SK-N-SH (cell line): ENCODE results near the gene ARMC3. TPM values are rescaled to one million over a fixed set of nuclear protein-coding genes. Genes with fewer than 3 reads are reported as not detected.
"Not testable (repeated sequence)": the region's sequence is repeated elsewhere in the genome, so short reads cannot be mapped to it uniquely, and the experiment has no call there.

Source experiments
- CTCF ChIA-PET: fragments of 300-600, 350-600 bp; formaldehyde crosslinking; extraction: SDS; loops from one replicate; lab custom pipeline; 2021; lab: Yijun Ruan, JAX
- POLR2A ChIA-PET: fragments of 350-600 bp; sonication (Branson Sonifier 250); formaldehyde crosslinking; extraction: SDS; loops from one replicate; lab custom pipeline; 2020; ENCODE audit warnings: antibody characterized with exemption, inconsistent platforms; lab: Yijun Ruan, JAX
- DNase-seq: peaks from one replicate; pipeline ENCODE4 v3.0.0; 2012
- H2AFZ ChIP-seq: fragments of 200-600 bp; sonication (generic); 2 replicates; pipeline ENCODE4 v1.8.1; 2016; ENCODE audit warnings: antibody characterized with exemption, mild to moderate bottlenecking, low read depth
- H3F3A ChIP-seq: fragments of 200-600 bp; sonication (generic); replicated peaks from 2 replicates; pipeline ENCODE3; 2016; ENCODE audit warnings: antibody characterized with exemption, mild to moderate bottlenecking; ENCODE audit not compliant: insufficient read depth
- H3K27ac ChIP-seq, 2 experiments: fragments of 200-500 bp in 1 of 2; fragments of 200-600 bp in 1 of 2; sonication (Bioruptor generic) in 1 of 2; sonication (generic), shearing (Covaris generic) in 1 of 2; 2 replicates each; pipeline versions ENCODE4 v1.5.1 to v1.6.1; 2014 to 2016; ENCODE audit warnings: low read depth in 2 of 2, inconsistent platforms in 1 of 2, low read length in 1 of 2, mild to moderate bottlenecking in 1 of 2, mixed read lengths in 1 of 2
- H3K27me3 ChIP-seq: fragments of 200-600 bp; sonication (generic), shearing (Covaris generic); 2 replicates; pipeline ENCODE4 v1.6.1; 2016; ENCODE audit warnings: mixed run types; ENCODE audit not compliant: insufficient read depth
- H3K36me3 ChIP-seq, 2 experiments: fragments of 200-500 bp in 1 of 2; fragments of 200-600 bp in 1 of 2; sonication (Bioruptor generic) in 1 of 2; sonication (generic) in 1 of 2; replicated peaks in 1 of 2; 2 replicates each; pipeline versions ENCODE3 to v1.5.1; 2014 to 2016; ENCODE audit warnings: low read length in 1 of 2, mild to moderate bottlenecking in 1 of 2; ENCODE audit not compliant: insufficient read depth in 2 of 2, control insufficient read depth in 1 of 2
- H3K4me1 ChIP-seq, 2 experiments: fragments of 200-500 bp in 1 of 2; fragments of 200-600 bp in 1 of 2; sonication (Bioruptor generic) in 1 of 2; sonication (generic), shearing (Covaris generic) in 1 of 2; 2 replicates each; pipeline versions ENCODE4 v1.5.1 to v1.6.1; 2014 to 2016; ENCODE audit warnings: low read depth in 1 of 2, low read length in 1 of 2, mixed run types in 1 of 2; ENCODE audit not compliant: insufficient read depth in 2 of 2, control insufficient read depth in 1 of 2
- H3K4me2 ChIP-seq: fragments of 200-600 bp; sonication (generic), shearing (Covaris generic); 2 replicates; pipeline ENCODE4 v1.6.1; 2017; ENCODE audit warnings: mixed run types
- H3K4me3 ChIP-seq, 2 experiments: fragments of 200-500 bp in 1 of 2; fragments of 200-600 bp in 1 of 2; sonication (Bioruptor generic) in 1 of 2; sonication (generic), shearing (Covaris generic) in 1 of 2; 2 replicates each; pipeline versions ENCODE4 v1.5.1 to v1.8.1; 2014 to 2016; ENCODE audit warnings: low read depth in 2 of 2, inconsistent platforms in 1 of 2, low read length in 1 of 2, mild to moderate bottlenecking in 1 of 2, mixed read lengths in 1 of 2, moderate library complexity in 1 of 2
- H3K79me2 ChIP-seq: fragments of 200-600 bp; sonication (generic); 2 replicates; pipeline ENCODE4 v1.8.1; 2017; ENCODE audit warnings: mild to moderate bottlenecking; ENCODE audit not compliant: insufficient read depth
- H3K9ac ChIP-seq: fragments of 200-600 bp; sonication (generic); 2 replicates; pipeline ENCODE4 v1.6.1; 2017; ENCODE audit warnings: mixed run types
- H3K9me2 ChIP-seq: fragments of 200-600 bp; sonication (generic); 2 replicates; pipeline ENCODE4 v1.6.1; 2017; ENCODE audit warnings: mixed run types
- H3K9me3 ChIP-seq: fragments of 200-600 bp; sonication (generic); 2 replicates; pipeline ENCODE4 v1.6.1; 2017; ENCODE audit warnings: mixed run types, mild to moderate bottlenecking, moderate library complexity
- H4K20me1 ChIP-seq: fragments of 200-600 bp; sonication (generic); 2 replicates; pipeline ENCODE4 v1.6.1; 2017; ENCODE audit warnings: mild to moderate bottlenecking, mixed run types; ENCODE audit not compliant: insufficient read depth
- EP300 ChIP-seq, 2 experiments: IDR thresholded peaks; 2 replicates each; pipeline versions ENCODE4 v1.4.0 to v1.6.1; 2012; ENCODE audit warnings: borderline replicate concordance in 1 of 2, low read depth in 1 of 2, low read length in 1 of 2
- FOXM1 ChIP-seq: IDR thresholded peaks from 2 replicates; pipeline ENCODE4 v1.4.0; 2012; ENCODE audit warnings: low read depth, mild to moderate bottlenecking
- GABPA ChIP-seq: IDR thresholded peaks from 2 replicates; pipeline ENCODE4 v1.4.0; 2012; ENCODE audit warnings: low read depth, mild to moderate bottlenecking
- MEF2A ChIP-seq: IDR thresholded peaks from 2 replicates; pipeline ENCODE4 v1.4.0; 2012; ENCODE audit warnings: low read depth, borderline replicate concordance
- NFIC ChIP-seq: IDR thresholded peaks from 2 replicates; pipeline ENCODE4 v1.4.0; 2012; ENCODE audit warnings: borderline replicate concordance
- NRF1 ChIP-seq: IDR thresholded peaks from 2 replicates; pipeline ENCODE4 v1.6.1; 2012; ENCODE audit warnings: low read depth, mild to moderate bottlenecking, low read length
- SIN3A ChIP-seq: IDR thresholded peaks from 2 replicates; pipeline ENCODE4 v1.6.1; 2012; ENCODE audit warnings: low read depth, mild to moderate bottlenecking, low read length, moderate library complexity, borderline replicate concordance
- WGBS: methylation state at CpG from one replicate; pipeline ENCODE4 v1.1.6; 2017; ENCODE audit warnings: low lambda C conversion rate; 5-methylcytosine and 5-hydroxymethylcytosine counted together
- polyA plus RNA-seq, 3 experiments: library from polyadenylated mRNA; depleted of rRNA; stranded (reverse); fragments of >200 nt; gene quantifications; 2 replicates each; pipeline ENCODE4 v1.2.3, GENCODE V29; 2012
- TF ChIP-seq, protein P1 (sequence below): IDR thresholded peaks from 2 replicates; pipeline ENCODE4 v1.4.0; 2012; ENCODE audit warnings: low read depth
- TF ChIP-seq, protein P2 (sequence below): fragments of 150-350 bp; IDR thresholded peaks from 2 replicates; pipeline ENCODE4 v1.6.1; 2017; ENCODE audit warnings: antibody characterized with exemption, low read length, low read depth, borderline replicate concordance
- TF ChIP-seq, protein P3 (sequence below): IDR thresholded peaks from 2 replicates; pipeline ENCODE4 v1.6.1; 2012; ENCODE audit warnings: mild to moderate bottlenecking, low read depth, low read length, moderate library complexity
- TF ChIP-seq, protein P4 (sequence below): fragments of 200-600 bp; sonication (generic); IDR thresholded peaks from 2 replicates; pipeline ENCODE4 v1.6.1; 2017; ENCODE audit warnings: antibody characterized with exemption, mild to moderate bottlenecking, moderate library complexity

ARMC3 gene
- polyA plus RNA-seq, 1 of the 3 experiments (the other 2 are of a cell fraction): not detected

DNA sequence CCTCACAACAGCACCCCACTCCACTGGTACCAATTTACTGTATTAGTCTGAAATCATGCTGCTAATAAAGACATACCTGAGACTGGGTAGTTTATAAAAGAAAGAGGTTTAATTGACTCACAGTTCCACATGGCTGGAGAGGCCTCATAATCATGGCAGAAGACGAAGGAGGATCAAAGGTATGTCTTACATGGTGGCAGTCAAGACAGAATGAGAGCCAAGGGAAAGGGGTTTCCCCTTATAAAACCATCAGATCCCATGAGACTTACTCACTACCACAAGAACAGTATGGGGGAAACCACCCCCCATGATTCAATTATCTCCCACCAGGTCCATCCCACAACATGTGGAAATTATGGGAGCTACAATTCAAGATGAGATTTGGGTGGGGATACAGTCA lies 18.2 kb upstream of the ARMC3 start:
- H3K9ac ChIP-seq, H3K4me3 ChIP-seq, H3K27ac ChIP-seq, H3K9me2 ChIP-seq, POLR2A ChIA-PET, H3K4me2 ChIP-seq, H3K79me2 ChIP-seq, H3K9me3 ChIP-seq, H3K27me3 ChIP-seq, H3F3A ChIP-seq, H2AFZ ChIP-seq, CTCF ChIA-PET, DNase-seq, H4K20me1 ChIP-seq, H3K36me3 ChIP-seq: not testable (repeated sequence)
- peaks cover 0 to 16% of the 10 kb centered on the region in 2 experiments; a peak in 2 of 4 replicates for H3K4me1 ChIP-seq
- WGBS: 21% methylated on average over 1 of the region's 1 CpG

DNA sequence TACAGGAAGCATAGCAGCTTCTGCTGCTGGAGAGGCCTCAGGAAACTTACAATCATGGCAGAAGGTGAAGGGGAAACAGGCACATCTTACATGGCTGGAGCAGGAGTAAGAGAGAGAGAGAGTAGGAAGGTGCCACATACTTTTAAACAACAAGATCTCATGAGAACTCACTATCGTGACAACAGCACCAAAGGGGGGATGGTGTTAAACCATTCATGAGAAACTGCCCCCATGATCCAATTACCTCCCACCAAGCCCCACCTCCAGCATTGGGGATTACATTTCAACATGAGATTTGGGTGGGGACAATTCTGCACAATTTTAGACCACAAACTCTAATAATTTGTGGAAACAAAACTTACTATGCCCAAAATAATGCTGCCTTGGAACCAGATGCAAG lies 16.8 kb upstream of the ARMC3 start:
- Histone ChIP-seq H2AFZ (no peak overlapping the region), H3K9ac (no peak overlapping the region), H3K9me3 (no peaks in the 10 kb centered on the region), H3K27me3 (no peaks in the 10 kb centered on the region), H3K9me2 (no peaks in the 10 kb centered on the region), H3F3A (no peaks in the 10 kb centered on the region), H4K20me1 (no peaks in the 10 kb centered on the region), H3K36me3 (no peaks in the 10 kb centered on the region), H3K4me3 (no peak overlapping the region), H3K79me2 (no peaks in the 10 kb centered on the region), H3K4me2 (no peak overlapping the region), H3K27ac (no peak overlapping the region; a peak in 1 of 4 replicates), H3K4me1 (peaks cover 0 to 16% of the 10 kb centered on the region in 2 experiments; a peak in 2 of 4 replicates)
- CTCF ChIA-PET: no interaction called here
- TF ChIP-seq GABPA (no peak), MEF2A (no peak), FOXM1 (no peak), NFIC (no peak), NRF1 (no peak), SIN3A (no peak), EP300 (IDR thresholded peaks at IDR 0.05; ENCODE audit: borderline replicate concordance in 1 of 2, low read depth in 1 of 2, low read length in 1 of 2) (no peak)
- TF ChIP-seq, protein P1, sequence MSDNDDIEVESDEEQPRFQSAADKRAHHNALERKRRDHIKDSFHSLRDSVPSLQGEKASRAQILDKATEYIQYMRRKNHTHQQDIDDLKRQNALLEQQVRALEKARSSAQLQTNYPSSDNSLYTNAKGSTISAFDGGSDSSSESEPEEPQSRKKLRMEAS: no peak
- TF ChIP-seq, protein P2, sequence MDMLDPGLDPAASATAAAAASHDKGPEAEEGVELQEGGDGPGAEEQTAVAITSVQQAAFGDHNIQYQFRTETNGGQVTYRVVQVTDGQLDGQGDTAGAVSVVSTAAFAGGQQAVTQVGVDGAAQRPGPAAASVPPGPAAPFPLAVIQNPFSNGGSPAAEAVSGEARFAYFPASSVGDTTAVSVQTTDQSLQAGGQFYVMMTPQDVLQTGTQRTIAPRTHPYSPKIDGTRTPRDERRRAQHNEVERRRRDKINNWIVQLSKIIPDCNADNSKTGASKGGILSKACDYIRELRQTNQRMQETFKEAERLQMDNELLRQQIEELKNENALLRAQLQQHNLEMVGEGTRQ: no peak
- TF ChIP-seq, protein P3, sequence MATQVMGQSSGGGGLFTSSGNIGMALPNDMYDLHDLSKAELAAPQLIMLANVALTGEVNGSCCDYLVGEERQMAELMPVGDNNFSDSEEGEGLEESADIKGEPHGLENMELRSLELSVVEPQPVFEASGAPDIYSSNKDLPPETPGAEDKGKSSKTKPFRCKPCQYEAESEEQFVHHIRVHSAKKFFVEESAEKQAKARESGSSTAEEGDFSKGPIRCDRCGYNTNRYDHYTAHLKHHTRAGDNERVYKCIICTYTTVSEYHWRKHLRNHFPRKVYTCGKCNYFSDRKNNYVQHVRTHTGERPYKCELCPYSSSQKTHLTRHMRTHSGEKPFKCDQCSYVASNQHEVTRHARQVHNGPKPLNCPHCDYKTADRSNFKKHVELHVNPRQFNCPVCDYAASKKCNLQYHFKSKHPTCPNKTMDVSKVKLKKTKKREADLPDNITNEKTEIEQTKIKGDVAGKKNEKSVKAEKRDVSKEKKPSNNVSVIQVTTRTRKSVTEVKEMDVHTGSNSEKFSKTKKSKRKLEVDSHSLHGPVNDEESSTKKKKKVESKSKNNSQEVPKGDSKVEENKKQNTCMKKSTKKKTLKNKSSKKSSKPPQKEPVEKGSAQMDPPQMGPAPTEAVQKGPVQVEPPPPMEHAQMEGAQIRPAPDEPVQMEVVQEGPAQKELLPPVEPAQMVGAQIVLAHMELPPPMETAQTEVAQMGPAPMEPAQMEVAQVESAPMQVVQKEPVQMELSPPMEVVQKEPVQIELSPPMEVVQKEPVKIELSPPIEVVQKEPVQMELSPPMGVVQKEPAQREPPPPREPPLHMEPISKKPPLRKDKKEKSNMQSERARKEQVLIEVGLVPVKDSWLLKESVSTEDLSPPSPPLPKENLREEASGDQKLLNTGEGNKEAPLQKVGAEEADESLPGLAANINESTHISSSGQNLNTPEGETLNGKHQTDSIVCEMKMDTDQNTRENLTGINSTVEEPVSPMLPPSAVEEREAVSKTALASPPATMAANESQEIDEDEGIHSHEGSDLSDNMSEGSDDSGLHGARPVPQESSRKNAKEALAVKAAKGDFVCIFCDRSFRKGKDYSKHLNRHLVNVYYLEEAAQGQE: no peak
- TF ChIP-seq, protein P4, sequence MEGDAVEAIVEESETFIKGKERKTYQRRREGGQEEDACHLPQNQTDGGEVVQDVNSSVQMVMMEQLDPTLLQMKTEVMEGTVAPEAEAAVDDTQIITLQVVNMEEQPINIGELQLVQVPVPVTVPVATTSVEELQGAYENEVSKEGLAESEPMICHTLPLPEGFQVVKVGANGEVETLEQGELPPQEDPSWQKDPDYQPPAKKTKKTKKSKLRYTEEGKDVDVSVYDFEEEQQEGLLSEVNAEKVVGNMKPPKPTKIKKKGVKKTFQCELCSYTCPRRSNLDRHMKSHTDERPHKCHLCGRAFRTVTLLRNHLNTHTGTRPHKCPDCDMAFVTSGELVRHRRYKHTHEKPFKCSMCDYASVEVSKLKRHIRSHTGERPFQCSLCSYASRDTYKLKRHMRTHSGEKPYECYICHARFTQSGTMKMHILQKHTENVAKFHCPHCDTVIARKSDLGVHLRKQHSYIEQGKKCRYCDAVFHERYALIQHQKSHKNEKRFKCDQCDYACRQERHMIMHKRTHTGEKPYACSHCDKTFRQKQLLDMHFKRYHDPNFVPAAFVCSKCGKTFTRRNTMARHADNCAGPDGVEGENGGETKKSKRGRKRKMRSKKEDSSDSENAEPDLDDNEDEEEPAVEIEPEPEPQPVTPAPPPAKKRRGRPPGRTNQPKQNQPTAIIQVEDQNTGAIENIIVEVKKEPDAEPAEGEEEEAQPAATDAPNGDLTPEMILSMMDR: no peak
- DNase-seq: no peak
- POLR2A ChIA-PET: no interaction called here
- 67% methylated on average over 1 of the region's 1 CpG for WGBS
